Trophoblast cell (in vitro differentiated cells and primary cell): ENCODE results near the gene SLC16A10.

Experiments
- DNase-seq, 2 donors: peaks; one replicate each; pipeline ENCODE4 v3.0.0-alpha.2; 2016
- H2AFZ ChIP-seq: 2 replicates; pipeline ENCODE4 v1.6.1; 2013; ENCODE audit warnings: low read length, moderate library complexity, mild to moderate bottlenecking; ENCODE audit not compliant: insufficient read depth, poor library complexity
- H2AK5ac ChIP-seq: 2 replicates; pipeline ENCODE4 v1.6.1; 2013; ENCODE audit warnings: mild to moderate bottlenecking, low read length
- H2BK120ac ChIP-seq: 2 replicates; pipeline ENCODE4 v1.6.1; 2013; ENCODE audit warnings: low read length, mild to moderate bottlenecking, moderate library complexity; ENCODE audit not compliant: insufficient read depth, poor library complexity
- H2BK12ac ChIP-seq: 2 replicates; pipeline ENCODE4 v1.6.1; 2013; ENCODE audit warnings: mild to moderate bottlenecking, low read length, moderate library complexity
- H2BK5ac ChIP-seq: 2 replicates; pipeline ENCODE4 v1.6.1; 2013; ENCODE audit warnings: low read length, low read depth, moderate library complexity, mild to moderate bottlenecking; ENCODE audit not compliant: poor library complexity
- H3K14ac ChIP-seq: 2 replicates; pipeline ENCODE4 v1.6.1; 2013; ENCODE audit warnings: mild to moderate bottlenecking, low read length
- H3K18ac ChIP-seq: 2 replicates; pipeline ENCODE4 v1.6.1; 2013; ENCODE audit warnings: mild to moderate bottlenecking, low read length
- H3K23ac ChIP-seq: 2 replicates; pipeline ENCODE4 v1.6.1; 2013; ENCODE audit warnings: low read length
- H3K27ac ChIP-seq: 2 replicates; pipeline ENCODE4 v1.5.1; 2013; ENCODE audit warnings: low read depth, mild to moderate bottlenecking, inconsistent platforms, low read length, moderate library complexity
- H3K27me3 ChIP-seq: 2 replicates; pipeline ENCODE4 v1.6.1; 2013; ENCODE audit warnings: inconsistent platforms, mild to moderate bottlenecking, low read length, moderate library complexity; ENCODE audit not compliant: insufficient read depth
- H3K36me3 ChIP-seq, 2 experiments: 1 replicate in 1 of 2; 2 replicates in 1 of 2; pipeline ENCODE4 v1.6.1; 2013; ENCODE audit warnings: low read length in 2 of 2, mild to moderate bottlenecking in 2 of 2, moderate library complexity in 1 of 2; ENCODE audit not compliant: insufficient read depth in 2 of 2, control insufficient read depth in 1 of 2
- H3K4ac ChIP-seq: 2 replicates; pipeline ENCODE4 v1.6.1; 2013; ENCODE audit warnings: low read depth, mild to moderate bottlenecking, low read length, moderate library complexity
- H3K4me1 ChIP-seq, 2 experiments: 1 replicate in 1 of 2; 2 replicates in 1 of 2; pipeline ENCODE4 v1.6.1; 2013; ENCODE audit warnings: low read length in 2 of 2, mild to moderate bottlenecking in 2 of 2, moderate library complexity in 1 of 2; ENCODE audit not compliant: insufficient read depth in 2 of 2, control insufficient read depth in 1 of 2
- H3K4me2 ChIP-seq: 2 replicates; pipeline ENCODE4 v1.6.1; 2013; ENCODE audit warnings: inconsistent platforms, mild to moderate bottlenecking, low read length, moderate library complexity
- H3K4me3 ChIP-seq: 2 replicates; pipeline ENCODE4 v1.5.1; 2013; ENCODE audit warnings: mild to moderate bottlenecking, low read depth, low read length, inconsistent platforms
- H3K79me1 ChIP-seq: one replicate; pipeline ENCODE4 v1.6.1; 2013; ENCODE audit warnings: low read length
- H3K79me2 ChIP-seq: 2 replicates; pipeline ENCODE4 v1.6.1; 2013; ENCODE audit warnings: low read length, mild to moderate bottlenecking; ENCODE audit not compliant: control insufficient read depth, insufficient read depth, poor library complexity
- H3K9ac ChIP-seq: 2 replicates; pipeline ENCODE4 v1.6.1; 2013; ENCODE audit warnings: mild to moderate bottlenecking, low read length
- H3K9me3 ChIP-seq: 2 replicates; pipeline ENCODE4 v1.6.1; 2013; ENCODE audit warnings: low read depth, mild to moderate bottlenecking, control low read depth, inconsistent platforms, low read length; ENCODE audit not compliant: insufficient read depth
- H4K12ac ChIP-seq: 2 replicates; pipeline ENCODE4 v1.6.1; 2013; ENCODE audit warnings: low read depth, mild to moderate bottlenecking, low read length, moderate library complexity
- H4K8ac ChIP-seq: 2 replicates; pipeline ENCODE4 v1.6.1; 2013; ENCODE audit warnings: low read depth, mild to moderate bottlenecking, low read length, moderate library complexity
- H4K91ac ChIP-seq: one replicate; pipeline ENCODE4 v1.6.1; 2013; ENCODE audit warnings: low read depth, mild to moderate bottlenecking, low read length, moderate library complexity
- WGBS: extraction: QIAGEN DNeasy Blood & Tissue Kit; methylation state at CpG from one replicate; pipeline ENCODE4 v1.1.7; 2013; ENCODE audit warnings: missing lambda C conversion rate; ENCODE audit not compliant: insufficient read length, insufficient coverage; ENCODE audit errors: extremely low coverage; 5-methylcytosine and 5-hydroxymethylcytosine counted together

The SLC16A10 gene

DNA sequence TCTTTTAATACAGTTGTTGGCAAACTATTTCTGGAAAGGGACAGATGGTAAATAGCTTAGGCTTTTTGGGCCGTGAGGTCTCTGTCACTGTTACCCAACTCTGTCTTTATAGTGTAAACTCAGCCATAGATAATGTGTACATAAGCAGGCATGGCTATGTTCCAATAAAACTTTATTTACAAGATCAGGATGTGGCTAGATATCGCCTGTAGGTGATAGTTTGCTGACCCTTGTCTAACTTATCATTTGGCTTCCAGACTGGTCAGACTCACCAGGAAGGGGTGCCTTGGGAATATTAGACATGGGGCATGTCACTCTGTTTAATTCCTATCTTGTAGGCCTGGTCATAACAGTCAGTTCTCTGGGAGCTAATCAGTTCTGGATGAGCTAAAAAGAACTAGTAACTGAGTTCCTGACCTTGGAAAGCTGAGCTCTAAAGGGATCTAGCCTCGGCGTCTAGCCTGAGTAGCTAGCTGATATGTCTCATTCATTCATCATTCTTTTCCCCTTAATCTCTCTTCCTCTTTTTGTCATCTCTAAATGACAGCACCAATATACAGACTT is 163.6 kb downstream of the SLC16A10 start:
- Histone ChIP-seq H2AFZ (no peak overlapping the region), H3K4me1 (no peaks in the 10 kb centered on the region), H2BK5ac (no peak overlapping the region), H2AK5ac (no peak overlapping the region), H3K4me2 (no peak overlapping the region), H3K9me3 (no peaks in the 10 kb centered on the region), H4K91ac (no peak overlapping the region), H3K23ac (no peak overlapping the region), H3K18ac (no peak overlapping the region), H3K79me1 (no peaks in the 10 kb centered on the region), H3K14ac (no peak overlapping the region), H3K4me3 (no peak overlapping the region), H3K4ac (no peak overlapping the region), H2BK12ac (no peak overlapping the region), H3K27ac (no peak overlapping the region), H3K36me3 (no peaks in the 10 kb centered on the region), H4K12ac (no peak overlapping the region), H3K79me2 (no peaks in the 10 kb centered on the region), H4K8ac (no peak overlapping the region), H2BK120ac (no peak overlapping the region), H3K9ac (no peak overlapping the region), H3K27me3 (no peaks in the 10 kb centered on the region)
- DNase-seq: no peak
- WGBS: no CpG with 5 or more reads among the region's 4 CpGs

GRCh38 chr6:111252726-111253125 is 165.4 kb downstream of the SLC16A10 start:
- Histone ChIP-seq H3K79me2 (no peaks in the 10 kb centered on the region), H3K4ac (no peak overlapping the region), H3K27me3 (no peaks in the 10 kb centered on the region), H3K9ac (no peak overlapping the region), H4K12ac (no peak overlapping the region), H3K18ac (no peak overlapping the region), H3K27ac (no peak overlapping the region), H3K79me1 (no peaks in the 10 kb centered on the region), H3K23ac (no peak overlapping the region), H3K4me2 (no peak overlapping the region), H2BK5ac (no peak overlapping the region), H3K4me3 (no peak overlapping the region), H3K14ac (no peak overlapping the region), H4K8ac (no peak overlapping the region), H3K4me1 (no peaks in the 10 kb centered on the region), H2AFZ (no peak overlapping the region), H4K91ac (no peak overlapping the region), H3K9me3 (no peaks in the 10 kb centered on the region), H3K36me3 (no peaks in the 10 kb centered on the region), H2BK12ac (no peak overlapping the region), H2AK5ac (no peak overlapping the region), H2BK120ac (no peak overlapping the region)
- WGBS: no CpG with 5 or more reads among the region's 3 CpGs
- no peak for DNase-seq

DNA sequence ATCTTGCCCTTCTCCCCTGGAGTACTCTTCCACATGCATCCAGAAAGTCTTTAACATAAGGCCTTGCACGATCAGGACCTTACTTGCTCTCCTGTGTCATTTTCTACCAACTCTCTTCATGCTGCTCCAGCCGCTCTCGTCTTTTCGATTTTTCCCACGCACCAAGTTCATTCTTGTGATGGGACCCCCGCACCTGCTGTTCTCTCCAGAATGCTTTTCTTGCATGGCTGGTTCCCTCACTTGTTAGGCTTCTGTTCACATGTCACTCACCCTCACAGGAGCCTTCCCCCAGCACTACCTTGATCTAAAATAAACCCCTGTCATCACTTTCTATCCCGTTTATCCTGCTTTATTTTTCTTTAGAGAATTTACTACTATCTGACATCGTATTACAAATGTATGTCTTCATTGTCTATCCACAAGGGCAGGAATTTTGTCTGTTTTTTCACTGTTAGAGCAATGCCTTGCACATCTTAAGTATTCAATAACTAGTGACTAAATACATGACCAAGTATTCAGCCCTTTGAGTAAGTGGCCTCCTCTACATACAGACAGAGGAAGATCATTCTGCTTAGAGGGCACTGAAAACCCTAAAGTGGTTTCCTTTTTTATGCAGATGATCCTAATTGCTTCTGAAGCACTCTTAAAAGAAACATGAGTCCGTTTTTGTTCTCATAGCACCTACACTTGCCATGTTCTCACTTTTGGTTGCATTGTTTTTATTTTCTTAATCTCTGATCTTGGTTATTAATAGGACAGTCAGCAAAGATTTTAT is 166.9 kb downstream of the SLC16A10 start:
- Histone ChIP-seq H3K23ac (no peak overlapping the region), H3K27me3 (no peaks in the 10 kb centered on the region), H3K79me2 (no peaks in the 10 kb centered on the region), H3K9ac (no peak overlapping the region), H3K27ac (no peak overlapping the region), H3K14ac (no peak overlapping the region), H3K9me3 (no peaks in the 10 kb centered on the region), H3K18ac (no peak overlapping the region), H2BK120ac (no peak overlapping the region), H3K79me1 (peaks cover under 1% of the 10 kb centered on the region), H3K36me3 (no peaks in the 10 kb centered on the region), H4K12ac (no peak overlapping the region), H2BK5ac (no peak overlapping the region), H3K4ac (no peak overlapping the region), H3K4me1 (no peaks in the 10 kb centered on the region), H2BK12ac (no peak overlapping the region), H4K91ac (no peak overlapping the region), H4K8ac (no peak overlapping the region), H2AFZ (no peak overlapping the region), H2AK5ac (no peak overlapping the region), H3K4me2 (no peak overlapping the region), H3K4me3 (no peak overlapping the region)
- no peak for DNase-seq
- no CpG with 5 or more reads among the region's 9 CpGs for WGBS

- H3K9me3 ChIP-seq: no peaks in the 10 kb centered on the region
- no peak overlapping the region for H2AK5ac ChIP-seq
- H3K4me3 ChIP-seq: no peak overlapping the region
- H3K79me1 ChIP-seq: peaks cover 4% of the 10 kb centered on the region
- no peak overlapping the region for H2AFZ ChIP-seq
- H2BK120ac ChIP-seq: no peak overlapping the region
- WGBS: no CpG with 5 or more reads among the region's 6 CpGs
- H4K12ac ChIP-seq: no peak overlapping the region
- no peak overlapping the region for H3K14ac ChIP-seq
- H3K36me3 ChIP-seq: no peaks in the 10 kb centered on the region
- H4K91ac ChIP-seq: no peak overlapping the region
- H3K27me3 ChIP-seq: no peaks in the 10 kb centered on the region
- no peak overlapping the region for H3K27ac ChIP-seq
- no peak overlapping the region for H3K9ac ChIP-seq
- no peak overlapping the region for H3K4me2 ChIP-seq
- H3K18ac ChIP-seq: no peak overlapping the region
- H3K4me1 ChIP-seq: no peaks in the 10 kb centered on the region
- H3K23ac ChIP-seq: no peak overlapping the region
- H3K4ac ChIP-seq: no peak overlapping the region
- H2BK5ac ChIP-seq: no peak overlapping the region
- peaks cover 5% of the 10 kb centered on the region for H3K79me2 ChIP-seq
- DNase-seq: no peak
- no peak overlapping the region for H4K8ac ChIP-seq
- H2BK12ac ChIP-seq: no peak overlapping the region
Observed at GRCh38 chr6:111254779-111255166, 167.5 kb downstream of the SLC16A10 start.
